Type B pancreatic cell (in vitro differentiated cells): ENCODE results near the gene CYP27B1. TPM values are rescaled to one million over a fixed set of nuclear protein-coding genes. Genes with fewer than 3 reads are reported as not detected.
A peak's percentile ranks its signal among the peaks of the same experiment; 100 is the strongest.

Experiments used
- DNase-seq: peaks from one replicate; pipeline ENCODE4 v3.0.0; 2021; ENCODE audit warnings: mixed read lengths; ENCODE audit not compliant: unreplicated experiment; ENCODE audit errors: extremely low spot score
- H3K27ac Mint-ChIP-seq: 2 replicates; pipeline ENCODE4 v1.8.0; 2021; ENCODE audit warnings: mild to moderate bottlenecking, mixed read lengths
- H3K27me3 Mint-ChIP-seq: 2 replicates; pipeline ENCODE4 v1.8.0; 2021; ENCODE audit warnings: mixed read lengths
- H3K36me3 Mint-ChIP-seq: 2 replicates; pipeline ENCODE4 v1.8.0; 2021; ENCODE audit warnings: mixed read lengths
- H3K4me1 Mint-ChIP-seq: one replicate; pipeline ENCODE4 v1.8.0; 2021; ENCODE audit warnings: mixed read lengths; ENCODE audit not compliant: unreplicated experiment
- H3K4me3 Mint-ChIP-seq: 2 replicates; pipeline ENCODE4 v1.8.0; 2021; ENCODE audit warnings: mild to moderate bottlenecking, mixed read lengths
- H3K9me3 Mint-ChIP-seq: 2 replicates; pipeline ENCODE4 v1.8.0; 2021; ENCODE audit warnings: mixed read lengths
- total RNA-seq: library from RNA; stranded (reverse); gene quantifications from 2 replicates; pipeline ENCODE4 v1.2.1, GENCODE V29; 2021; ENCODE audit warnings: low replicate concordance
- TF ChIP-seq, protein P1 (sequence below): fragments of 200-600 bp; sonication (generic); conservative IDR thresholded peaks from 2 replicates; pipeline ENCODE4 v1.5.0; 2021; ENCODE audit warnings: antibody characterized with exemption, mild to moderate bottlenecking

Gene CYP27B1
- total RNA-seq, 1 donor from 2014 or later: 2.2 TPM

DNA sequence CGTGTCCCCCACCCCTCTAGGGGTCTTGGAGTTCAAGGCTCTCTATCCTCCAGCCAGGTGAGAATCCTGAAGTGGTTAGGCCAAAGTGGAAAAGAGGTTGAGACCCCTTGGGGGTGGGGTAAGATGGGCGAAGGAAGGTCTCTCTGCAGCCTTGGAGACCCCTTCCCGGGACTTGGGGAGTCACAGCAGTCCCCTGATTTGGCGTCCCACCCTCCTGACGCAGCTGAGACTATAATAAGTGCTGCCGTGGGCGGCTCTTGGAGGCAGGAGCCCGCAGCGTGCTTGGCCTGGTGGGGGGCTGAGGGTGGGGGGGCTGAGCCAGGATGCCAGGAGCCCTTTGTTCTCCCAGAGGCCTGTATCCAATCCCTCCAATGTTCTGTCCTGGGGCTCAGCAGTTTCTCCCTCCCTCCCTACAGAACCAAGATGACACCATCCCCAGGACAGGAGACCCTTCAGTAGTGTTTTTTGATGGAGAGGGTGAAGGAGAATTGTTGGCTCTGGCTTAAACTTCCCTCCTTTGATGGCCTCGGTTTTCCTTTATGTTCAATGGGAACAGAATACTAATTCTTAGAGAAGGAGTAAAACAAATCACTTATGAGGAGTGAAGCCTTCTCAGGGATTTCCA, 26.9 kb downstream of the CYP27B1 start:
- Mint-ChIP-seq H3K4me1 (peaks cover 24% of the 10 kb centered on the region), H3K4me3 (peak overlapping the region; percentile 84), H3K27me3 (peaks cover 68% of the 10 kb centered on the region), H3K36me3 (peaks cover 4% of the 10 kb centered on the region), H3K9me3 (no peaks in the 10 kb centered on the region), H3K27ac (no peak overlapping the region)
- TF ChIP-seq, protein P1, sequence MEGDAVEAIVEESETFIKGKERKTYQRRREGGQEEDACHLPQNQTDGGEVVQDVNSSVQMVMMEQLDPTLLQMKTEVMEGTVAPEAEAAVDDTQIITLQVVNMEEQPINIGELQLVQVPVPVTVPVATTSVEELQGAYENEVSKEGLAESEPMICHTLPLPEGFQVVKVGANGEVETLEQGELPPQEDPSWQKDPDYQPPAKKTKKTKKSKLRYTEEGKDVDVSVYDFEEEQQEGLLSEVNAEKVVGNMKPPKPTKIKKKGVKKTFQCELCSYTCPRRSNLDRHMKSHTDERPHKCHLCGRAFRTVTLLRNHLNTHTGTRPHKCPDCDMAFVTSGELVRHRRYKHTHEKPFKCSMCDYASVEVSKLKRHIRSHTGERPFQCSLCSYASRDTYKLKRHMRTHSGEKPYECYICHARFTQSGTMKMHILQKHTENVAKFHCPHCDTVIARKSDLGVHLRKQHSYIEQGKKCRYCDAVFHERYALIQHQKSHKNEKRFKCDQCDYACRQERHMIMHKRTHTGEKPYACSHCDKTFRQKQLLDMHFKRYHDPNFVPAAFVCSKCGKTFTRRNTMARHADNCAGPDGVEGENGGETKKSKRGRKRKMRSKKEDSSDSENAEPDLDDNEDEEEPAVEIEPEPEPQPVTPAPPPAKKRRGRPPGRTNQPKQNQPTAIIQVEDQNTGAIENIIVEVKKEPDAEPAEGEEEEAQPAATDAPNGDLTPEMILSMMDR: no peak
- no peak for DNase-seq

DNA sequence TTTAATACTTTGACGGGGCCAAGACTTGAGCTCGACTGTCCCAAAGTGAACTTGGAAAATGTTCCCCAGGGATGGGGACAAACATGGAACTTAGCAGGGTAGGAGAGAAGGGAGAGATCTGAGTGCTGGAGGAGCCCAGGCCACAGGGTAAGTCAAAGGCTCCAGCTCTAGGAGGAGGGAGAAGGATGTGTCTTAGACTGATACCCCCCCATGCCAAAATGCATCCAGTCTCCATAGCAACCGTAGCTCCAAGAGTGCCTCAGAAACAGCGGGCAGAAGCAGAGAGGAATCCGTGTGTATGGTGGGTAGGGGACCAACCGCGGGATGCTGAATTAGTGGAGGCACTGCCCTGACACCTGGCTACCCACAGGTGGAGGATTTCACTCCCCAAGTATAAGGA, 27.5 kb downstream of the CYP27B1 start:
- DNase-seq: no peak
- TF ChIP-seq, protein P1: no peak
- no peaks in the 10 kb centered on the region for H3K9me3 Mint-ChIP-seq
- peaks cover 70% of the 10 kb centered on the region for H3K27me3 Mint-ChIP-seq
- peaks cover 19% of the 10 kb centered on the region for H3K4me1 Mint-ChIP-seq
- H3K4me3 Mint-ChIP-seq: peak overlapping the region; percentile 84
- peaks cover 4% of the 10 kb centered on the region for H3K36me3 Mint-ChIP-seq
- no peak overlapping the region for H3K27ac Mint-ChIP-seq

DNA sequence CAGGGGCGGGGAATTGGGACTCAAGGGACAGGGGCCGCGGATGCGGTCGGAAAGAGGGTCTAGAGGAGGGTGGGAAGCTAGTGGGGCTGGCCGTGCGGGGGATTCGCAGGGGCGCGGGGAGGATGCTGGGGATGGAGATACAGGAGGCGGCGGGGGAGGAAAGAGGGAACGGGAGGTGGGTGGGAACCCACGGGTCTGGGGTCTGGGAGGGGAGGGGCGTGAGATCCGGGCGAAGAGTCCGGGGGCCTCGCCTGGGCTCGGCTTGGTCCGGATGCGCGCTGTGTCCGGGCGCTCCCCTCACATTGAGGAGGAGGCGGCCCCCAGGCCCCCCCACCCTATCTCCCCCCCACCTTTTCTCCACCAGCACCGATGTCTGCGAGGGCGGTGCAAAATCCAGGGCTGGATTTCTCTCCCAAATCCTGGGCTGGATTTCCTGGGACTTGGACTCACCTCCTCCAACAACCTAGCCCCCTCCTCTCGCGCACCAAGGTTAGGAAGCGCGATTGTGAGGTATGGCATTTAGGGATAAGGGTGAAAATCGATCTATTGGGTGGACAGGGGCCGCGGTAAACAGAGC, 28.1 kb downstream of the CYP27B1 start, which contains the start of gene AGAP2:
TSS of gene AGAP2 (minus strand) at position 82 of the 577 bp plus-strand sequence. CDS start 496 bp downstream, outside the sequence.
- no peak for DNase-seq
- Mint-ChIP-seq H3K4me1 (peaks cover 15% of the 10 kb centered on the region), H3K4me3 (peak within 1 kb of the TSS; percentile 84), H3K27ac (no peak within 1 kb of the TSS), H3K36me3 (peaks cover 4% of the 10 kb centered on the region), H3K9me3 (no peaks in the 10 kb centered on the region), H3K27me3 (peaks cover 72% of the 10 kb centered on the region)
- TF ChIP-seq, protein P1: no peak

DNA sequence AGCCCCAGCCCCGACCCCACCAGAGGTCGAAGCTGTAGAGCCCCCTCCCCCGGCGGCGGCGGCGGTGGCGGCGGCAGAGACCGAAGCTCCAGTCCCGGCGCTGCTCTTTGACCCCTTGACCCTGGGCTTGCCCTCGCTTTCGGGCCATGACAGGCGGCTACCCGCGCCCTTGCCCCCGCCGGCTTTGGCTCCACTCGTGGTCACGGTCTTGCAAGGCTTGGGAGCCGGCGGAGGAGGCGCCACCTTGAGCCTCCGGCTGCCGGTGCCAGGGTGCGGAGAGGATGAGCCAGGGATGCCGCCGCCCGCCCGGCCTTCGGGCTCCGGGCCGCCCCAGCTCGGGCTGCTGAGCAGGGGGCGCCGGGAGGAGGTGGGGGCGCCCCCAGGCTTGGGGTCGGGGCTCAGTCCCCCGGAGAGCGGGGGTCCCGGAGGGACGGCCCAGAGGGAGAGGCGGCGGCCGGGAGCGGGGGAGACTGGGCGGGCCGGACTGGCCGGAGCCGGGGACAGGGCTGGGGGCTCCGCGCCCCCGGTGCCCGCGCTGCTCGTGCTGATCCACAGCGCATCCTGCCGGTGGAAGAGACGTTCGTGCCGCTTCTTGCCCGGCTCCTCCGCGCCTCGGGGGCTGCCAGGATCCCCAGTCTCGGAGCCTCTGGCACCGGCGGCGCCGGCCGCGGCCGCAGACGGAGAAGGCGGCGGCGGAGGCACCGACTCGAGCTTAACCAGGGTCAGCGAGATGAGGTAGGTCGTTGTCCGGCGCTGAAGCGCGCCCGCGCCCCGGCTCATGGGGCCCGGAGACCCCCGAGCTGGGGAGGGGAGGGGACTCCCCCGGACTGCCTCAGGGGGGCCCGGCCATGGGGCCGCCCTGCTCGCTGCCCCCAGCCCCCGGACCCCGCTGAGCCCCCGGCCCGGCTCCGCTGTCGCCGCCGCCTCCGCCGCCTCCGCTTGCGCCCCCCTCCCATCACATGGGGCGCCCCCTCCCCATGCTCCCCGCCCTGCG, 29.1 kb downstream of the CYP27B1 start:
- TF ChIP-seq, protein P1: peak; percentile 52
- Mint-ChIP-seq H3K9me3 (no peaks in the 10 kb centered on the region), H3K36me3 (peaks cover 4% of the 10 kb centered on the region), H3K27me3 (peaks cover 81% of the 10 kb centered on the region), H3K4me3 (no peak overlapping the region), H3K4me1 (peaks cover 15% of the 10 kb centered on the region), H3K27ac (no peak overlapping the region)
- no peak for DNase-seq

DNA sequence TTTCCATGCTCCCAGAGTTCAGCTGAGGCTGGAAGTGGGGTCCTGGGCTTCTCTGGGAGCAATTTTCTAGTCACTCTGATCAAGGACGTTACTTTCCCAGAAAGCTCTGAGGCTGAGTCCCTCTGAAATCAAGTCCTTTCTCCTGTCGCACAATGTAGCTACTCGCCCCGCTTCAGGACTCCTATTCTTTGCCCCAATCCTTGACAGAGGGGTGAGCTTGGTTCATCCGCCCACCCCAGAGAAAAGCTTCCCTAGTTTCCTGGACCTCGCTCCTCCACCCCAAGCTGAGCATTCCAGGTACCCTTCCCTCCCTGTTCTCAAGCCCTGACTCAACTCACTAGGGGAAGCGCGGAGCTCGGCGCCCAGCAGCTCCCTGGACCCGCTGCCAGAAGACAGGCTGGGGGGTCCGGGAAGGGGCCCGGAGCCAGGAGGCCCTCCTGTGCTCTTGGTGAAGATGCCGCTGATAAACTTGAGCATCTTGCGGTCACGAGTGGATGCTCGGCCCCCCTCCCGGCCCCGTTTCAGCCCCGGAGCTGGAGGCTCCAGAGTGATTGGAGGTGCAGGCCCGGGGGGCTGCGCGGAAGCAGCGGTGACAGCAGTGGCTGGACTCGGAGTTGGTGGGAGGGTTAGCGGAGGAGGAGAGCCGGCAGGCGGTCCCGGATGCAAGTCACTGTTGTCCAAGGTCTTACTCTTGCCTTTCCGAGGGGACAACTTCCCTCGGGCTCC, 30.0 kb downstream of the CYP27B1 start:
- Mint-ChIP-seq H3K9me3 (no peaks in the 10 kb centered on the region), H3K27me3 (peaks cover 83% of the 10 kb centered on the region), H3K4me3 (peak overlapping the region; percentile 75), H3K36me3 (peaks cover 4% of the 10 kb centered on the region), H3K27ac (peak overlapping the region; percentile 23), H3K4me1 (peaks cover 15% of the 10 kb centered on the region)
- TF ChIP-seq, protein P1: no peak
- no peak for DNase-seq
